Adrenal gland (tissue), 12 donors: Measurements from ENCODE around the gene HSPA9. TPM values are rescaled to one million over a fixed set of nuclear protein-coding genes. Genes with fewer than 3 reads are reported as not detected.

ENCODE experiments used
- DNase-seq, 7 donors: peaks; one replicate each; pipeline ENCODE4 v3.0.0-alpha.2; 2019 to 2020
- H3K27ac ChIP-seq, 5 donors: fragments of 200-600 bp; sonication (generic) in 4 of 5; 1 replicate in 3 of 5; 2 replicates in 2 of 5; pipeline versions ENCODE4 v1.5.1 to v1.8.0; 2016 to 2020; ENCODE audit warnings: mild to moderate bottlenecking in 1 of 5
- H3K27me3 ChIP-seq: fragments of 200-600 bp; 2 replicates; pipeline ENCODE4 v1.8.0; 2021
- H3K36me3 ChIP-seq, 2 donors: fragments of 200-600 bp; replicated peaks in 1 of 2; 1 replicate in 1 of 2; 2 replicates in 1 of 2; pipeline versions ENCODE4 v1.5.1 to v1.8.0; 2018 to 2022
- H3K4me1 ChIP-seq, 2 donors: fragments of 200-600 bp; replicated peaks in 1 of 2; 1 replicate in 1 of 2; 2 replicates in 1 of 2; pipeline versions ENCODE4 v1.5.1 to v1.8.0; 2018 to 2021
- H3K4me3 ChIP-seq, 4 donors: fragments of 200-600 bp; sonication (generic) in 3 of 4; one replicate each; pipeline ENCODE4 v1.5.1; 2016 to 2018
- H3K9me3 ChIP-seq, 3 donors: fragments of 200-600 bp; sonication (generic) in 1 of 3; replicated peaks in 1 of 3; 1 replicate in 2 of 3; 2 replicates in 1 of 3; pipeline versions ENCODE4 v1.5.1 to v1.8.0; 2016 to 2021
- CTCF ChIP-seq, 6 experiments: fragments of 450-650 bp in 4 of 6; fragments of 200-600 bp in 2 of 6; sonication (generic) in 1 of 6; IDR thresholded peaks; 1 replicate in 5 of 6; 2 replicates in 1 of 6; pipeline versions ENCODE4 v1.5.1 to v1.8.0; 2016 to 2021; ENCODE audit warnings: antibody characterized with exemption in 6 of 6, mild to moderate bottlenecking in 2 of 6, moderate library complexity in 1 of 6
- POLR2A ChIP-seq, 2 donors: fragments of 450-650 bp; IDR thresholded peaks; one replicate each; pipeline ENCODE4 v1.6.1; 2017; ENCODE audit warnings: antibody characterized with exemption in 2 of 2, mild to moderate bottlenecking in 2 of 2, moderate library complexity in 1 of 2
- WGBS, 4 donors: extraction: QIAGEN DNeasy Blood & Tissue Kit in 2 of 4; methylation state at CpG; one replicate each; pipeline versions ENCODE4 v1.1.5 to v1.1.7; 2013 to 2017; 5-methylcytosine and 5-hydroxymethylcytosine counted together
- intact Hi-C, 2 donors: fragments of 100-400 bp; cut with DNase I; formaldehyde crosslinking; loops; one replicate each; pipeline versions ENCODE4 v1.14.1 to v1.15.0; 2022 to 2023
- polyA plus RNA-seq, 3 donors: library from polyadenylated mRNA; stranded (reverse); fragments of 200-250 nt in 2 of 3; fragments of 350-450 nt in 1 of 3; fragmentation: Illumina TruSeq in 1 of 3; extraction: RNeasy Lipid Tissue Mini Kit (QIAGEN cat#74804) in 1 of 3; gene quantifications; one replicate each; pipeline ENCODE4 v1.2.3, GENCODE V29; 2013 to 2014
- total RNA-seq, 9 donors: library from RNA; depleted of rRNA in 4 of 9; stranded (reverse); fragments of >200 nt in 4 of 9; fragments of 120-200 nt in 1 of 9; fragmentation: NEBNext Ultra II Directional in 1 of 9; extraction: Animal tissue kit (Norgen Biotek cat#: 25700) in 1 of 9; gene quantifications; one replicate each; pipeline versions ENCODE4 v1.1.0 to v1.2.4, GENCODE V29; 2013 to 2023
- donor health status: healthy with polysubstance abuse.
- donor health status: Bipolar disorder and iron deficiency.
- donor health status: DM: yes; HTN: yes; CAD: no.
- donor health status: DM: no; HTN: no; CAD: no.
- donor health status: DM: no; HTN: no; CAD: no.
- donor health status: DM: yes; HTN: yes; CAD: no.

Gene HSPA9
- total and polyA plus RNA-seq, 12 donors = 92.3 to 1,206 (median 501) TPM

GRCh38 chr5:138600446-138600845, 25.2 kb upstream of the HSPA9 start:
- H3K27ac ChIP-seq = no peak overlapping the region
- no peaks in the 10 kb centered on the region for H3K27me3 ChIP-seq
- intact Hi-C loops = no loop called here
- WGBS, 4 donors = 92 to 99% (median 97%) methylated on average over 3 of the region's 3 CpGs
- peaks cover 8 to 11% of the 10 kb centered on the region in 2 donors for H3K4me1 ChIP-seq
- H3K36me3 ChIP-seq = no peaks in the 10 kb centered on the region
- H3K9me3 ChIP-seq = no peaks in the 10 kb centered on the region
- TF ChIP-seq POLR2A (IDR thresholded peaks at IDR 0.05) = no peak
- TF ChIP-seq CTCF (IDR thresholded peaks at IDR 0.05) = no peak
- no peak for DNase-seq
- H3K4me3 ChIP-seq = no peak overlapping the region

GRCh38 chr5:138597661-138598400, 22.6 kb upstream of the HSPA9 start:
- peak in 1 of 7 donors; percentile 8 for DNase-seq
- no peaks in the 10 kb centered on the region for H3K36me3 ChIP-seq
- no peaks in the 10 kb centered on the region for H3K9me3 ChIP-seq
- no peaks in the 10 kb centered on the region for H3K27me3 ChIP-seq
- WGBS, 4 donors = 78 to 84% (median 81%) methylated on average over 5 to 9 of the region's 9 CpGs
- TF ChIP-seq POLR2A (IDR thresholded peaks at IDR 0.05) (no peak), CTCF (IDR thresholded peaks at IDR 0.05) (no peak)
- H3K4me3 ChIP-seq = no peak overlapping the region
- H3K4me1 ChIP-seq = peaks cover 0 to 8% of the 10 kb centered on the region in 2 donors
- H3K27ac ChIP-seq = no peak overlapping the region
- intact Hi-C loops = no loop called here

GRCh38 chr5:138596105-138596881, 21.1 kb upstream of the HSPA9 start:
- intact Hi-C loops = no loop called here
- WGBS, 4 donors = 84 to 94% (median 89%) methylated on average over 5 to 6 of the region's 6 CpGs
- H3K27me3 ChIP-seq = no peaks in the 10 kb centered on the region
- peak in 1 of 7 donors; percentile 6 for DNase-seq
- TF ChIP-seq CTCF (IDR thresholded peaks at IDR 0.05) = no peak
- no peak for TF ChIP-seq POLR2A (IDR thresholded peaks at IDR 0.05)
- no peak overlapping the region for H3K4me3 ChIP-seq
- no peak overlapping the region for H3K27ac ChIP-seq
- no peaks in the 10 kb centered on the region for H3K36me3 ChIP-seq
- peaks cover 0 to 2% of the 10 kb centered on the region in 2 donors for H3K4me1 ChIP-seq
- H3K9me3 ChIP-seq = no peaks in the 10 kb centered on the region

- 69 to 92% (median 88%) methylated on average over 4 of the region's 4 CpGs for WGBS, 4 donors
- no peaks in the 10 kb centered on the region for H3K4me1 ChIP-seq
- peak in 2 of 7 donors; percentile 11 to 62 for DNase-seq
- TF ChIP-seq POLR2A (IDR thresholded peaks at IDR 0.05) (no peak), CTCF (IDR thresholded peaks at IDR 0.05) (peak in 3 of 6 experiments; percentile 16 to 34 (median 30))
- H3K27ac ChIP-seq = no peak overlapping the region
- intact Hi-C loops = no loop called here
- H3K4me3 ChIP-seq = no peak overlapping the region
- no peaks in the 10 kb centered on the region for H3K27me3 ChIP-seq
- no peaks in the 10 kb centered on the region for H3K36me3 ChIP-seq
- no peaks in the 10 kb centered on the region for H3K9me3 ChIP-seq
Measured at GRCh38 chr5:138595180-138595795, 20.1 kb upstream of the HSPA9 start.
